Astrocyte (in vitro differentiated cells and primary cell): ENCODE data around the gene PEAK1.

ENCODE experiments used
- EZH2 ChIP-seq: IDR thresholded peaks from 2 replicates; pipeline ENCODE4 v1.6.1; 2012; ENCODE audit warnings: mild to moderate bottlenecking, low read length, inconsistent platforms; ENCODE audit not compliant: insufficient read depth
- TF ChIP-seq, protein P1 (sequence below): IDR thresholded peaks from 2 replicates; pipeline ENCODE4 v1.5.1; 2011; ENCODE audit warnings: low read depth, mild to moderate bottlenecking, inconsistent platforms, low read length, moderate library complexity; ENCODE audit not compliant: insufficient read depth

DNA sequence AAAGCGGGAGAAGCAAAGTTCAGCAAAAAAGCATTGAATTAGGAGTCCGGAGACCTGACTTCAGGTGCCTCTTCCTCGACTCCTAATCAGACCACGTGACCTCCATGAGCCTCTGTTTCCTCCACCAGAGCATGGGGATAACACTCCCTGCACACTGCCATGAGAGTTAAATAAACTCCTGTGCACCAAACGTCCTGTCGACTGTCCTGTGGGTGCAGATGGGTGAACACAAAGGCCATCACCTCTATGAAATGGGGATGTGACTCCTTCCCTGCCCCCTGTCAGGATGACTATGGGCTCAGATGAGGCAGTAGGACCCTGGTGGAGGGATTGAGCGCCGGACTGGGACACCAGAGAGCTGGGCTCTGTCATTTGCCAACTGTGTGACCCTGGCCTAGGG, 335.5 kb downstream of the PEAK1 start:
- TF ChIP-seq, protein P1, sequence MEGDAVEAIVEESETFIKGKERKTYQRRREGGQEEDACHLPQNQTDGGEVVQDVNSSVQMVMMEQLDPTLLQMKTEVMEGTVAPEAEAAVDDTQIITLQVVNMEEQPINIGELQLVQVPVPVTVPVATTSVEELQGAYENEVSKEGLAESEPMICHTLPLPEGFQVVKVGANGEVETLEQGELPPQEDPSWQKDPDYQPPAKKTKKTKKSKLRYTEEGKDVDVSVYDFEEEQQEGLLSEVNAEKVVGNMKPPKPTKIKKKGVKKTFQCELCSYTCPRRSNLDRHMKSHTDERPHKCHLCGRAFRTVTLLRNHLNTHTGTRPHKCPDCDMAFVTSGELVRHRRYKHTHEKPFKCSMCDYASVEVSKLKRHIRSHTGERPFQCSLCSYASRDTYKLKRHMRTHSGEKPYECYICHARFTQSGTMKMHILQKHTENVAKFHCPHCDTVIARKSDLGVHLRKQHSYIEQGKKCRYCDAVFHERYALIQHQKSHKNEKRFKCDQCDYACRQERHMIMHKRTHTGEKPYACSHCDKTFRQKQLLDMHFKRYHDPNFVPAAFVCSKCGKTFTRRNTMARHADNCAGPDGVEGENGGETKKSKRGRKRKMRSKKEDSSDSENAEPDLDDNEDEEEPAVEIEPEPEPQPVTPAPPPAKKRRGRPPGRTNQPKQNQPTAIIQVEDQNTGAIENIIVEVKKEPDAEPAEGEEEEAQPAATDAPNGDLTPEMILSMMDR = no peak
- TF ChIP-seq EZH2 = no peak
